ENCODE data around the gene DCLK2.

DNA sequence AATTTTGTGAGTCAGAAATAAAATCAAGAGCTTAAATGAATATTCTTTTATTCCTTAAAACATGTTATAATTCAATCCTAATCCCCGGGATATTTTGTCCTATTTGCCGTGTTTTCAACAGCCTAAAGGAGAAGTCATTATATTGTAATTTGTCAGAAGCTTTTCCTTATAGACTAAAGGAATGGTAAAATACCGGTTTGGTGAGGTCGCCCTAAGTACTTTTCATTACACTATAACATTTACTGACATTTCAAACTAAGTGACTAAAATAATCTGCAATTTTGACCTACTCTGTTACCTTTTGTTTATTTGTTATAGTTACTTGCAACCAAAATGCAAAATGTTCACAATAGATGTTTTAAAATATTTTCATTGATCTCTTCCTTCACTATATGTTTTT, 8.8 kb downstream of the DCLK2 start:
- TF ChIP-seq, protein P1, sequence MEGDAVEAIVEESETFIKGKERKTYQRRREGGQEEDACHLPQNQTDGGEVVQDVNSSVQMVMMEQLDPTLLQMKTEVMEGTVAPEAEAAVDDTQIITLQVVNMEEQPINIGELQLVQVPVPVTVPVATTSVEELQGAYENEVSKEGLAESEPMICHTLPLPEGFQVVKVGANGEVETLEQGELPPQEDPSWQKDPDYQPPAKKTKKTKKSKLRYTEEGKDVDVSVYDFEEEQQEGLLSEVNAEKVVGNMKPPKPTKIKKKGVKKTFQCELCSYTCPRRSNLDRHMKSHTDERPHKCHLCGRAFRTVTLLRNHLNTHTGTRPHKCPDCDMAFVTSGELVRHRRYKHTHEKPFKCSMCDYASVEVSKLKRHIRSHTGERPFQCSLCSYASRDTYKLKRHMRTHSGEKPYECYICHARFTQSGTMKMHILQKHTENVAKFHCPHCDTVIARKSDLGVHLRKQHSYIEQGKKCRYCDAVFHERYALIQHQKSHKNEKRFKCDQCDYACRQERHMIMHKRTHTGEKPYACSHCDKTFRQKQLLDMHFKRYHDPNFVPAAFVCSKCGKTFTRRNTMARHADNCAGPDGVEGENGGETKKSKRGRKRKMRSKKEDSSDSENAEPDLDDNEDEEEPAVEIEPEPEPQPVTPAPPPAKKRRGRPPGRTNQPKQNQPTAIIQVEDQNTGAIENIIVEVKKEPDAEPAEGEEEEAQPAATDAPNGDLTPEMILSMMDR (IDR thresholded peaks at IDR 0.05), result no peak
- no peak for TF ChIP-seq POLR2A (IDR thresholded peaks at IDR 0.05)

Data from right lobe of liver (tissue), 4 donors.